ENCODE measurements around the gene LAPTM4A.

The LAPTM4A gene

DNA sequence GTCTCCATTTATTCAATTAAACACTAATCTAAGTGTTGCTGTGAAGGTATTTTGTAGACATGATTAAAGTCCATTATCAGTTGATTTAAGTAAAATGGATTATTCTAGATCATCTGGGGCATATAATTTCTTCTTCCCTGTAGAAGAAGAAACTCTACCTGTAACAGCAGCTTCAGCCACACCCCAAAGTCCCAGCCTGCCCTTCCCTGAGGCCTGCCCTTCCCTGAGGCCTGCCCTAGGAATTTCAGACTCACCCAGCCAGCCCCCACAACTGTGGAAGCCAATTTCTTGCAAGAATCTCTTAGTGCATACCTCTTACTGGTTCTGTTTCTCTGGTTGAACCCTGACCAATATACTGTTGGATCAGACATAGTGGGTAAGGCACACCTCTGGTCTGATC is 13.4 kb upstream of the LAPTM4A start:
- no peak for TF ChIP-seq ZFX (IDR thresholded peaks at IDR 0.05)
- no peak for TF ChIP-seq CTCF (conservative IDR thresholded peaks at IDR 0.05)
- no peak overlapping the region for H3K27ac ChIP-seq

DNA sequence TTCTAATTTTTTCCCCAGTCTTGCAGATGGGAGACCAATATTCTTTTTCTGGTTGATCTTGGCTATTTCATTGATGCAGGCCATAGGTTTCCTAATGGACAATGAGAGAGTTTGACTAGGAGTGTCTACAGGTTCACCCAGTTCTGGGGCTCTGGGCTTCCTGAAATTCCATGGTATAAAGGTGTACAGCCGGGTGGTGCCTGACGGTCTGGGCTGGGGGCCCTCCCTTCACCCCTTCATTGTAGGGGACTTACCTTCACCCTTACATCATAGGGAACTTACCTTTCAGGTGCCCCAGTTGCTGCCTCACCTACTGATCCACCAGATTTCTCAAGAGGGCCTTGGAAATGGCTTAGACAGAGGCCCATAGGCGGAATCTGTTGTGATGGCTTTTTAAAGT is 13.0 kb upstream of the LAPTM4A start:
- no peak overlapping the region for H3K27ac ChIP-seq
- TF ChIP-seq ZFX (IDR thresholded peaks at IDR 0.05) (no peak), CTCF (conservative IDR thresholded peaks at IDR 0.05) (no peak)

- no peak for TF ChIP-seq CTCF (conservative IDR thresholded peaks at IDR 0.05)
- TF ChIP-seq ZFX (IDR thresholded peaks at IDR 0.05): no peak
- no peak overlapping the region for H3K27ac ChIP-seq
Observed at GRCh38 chr2:20062615-20063545, 11.5 kb upstream of the LAPTM4A start.

GRCh38 chr2:20061940-20062339 is 10.5 kb upstream of the LAPTM4A start:
- H3K27ac ChIP-seq: no peak overlapping the region
- TF ChIP-seq ZFX (IDR thresholded peaks at IDR 0.05) (no peak), CTCF (conservative IDR thresholded peaks at IDR 0.05) (no peak)

DNA sequence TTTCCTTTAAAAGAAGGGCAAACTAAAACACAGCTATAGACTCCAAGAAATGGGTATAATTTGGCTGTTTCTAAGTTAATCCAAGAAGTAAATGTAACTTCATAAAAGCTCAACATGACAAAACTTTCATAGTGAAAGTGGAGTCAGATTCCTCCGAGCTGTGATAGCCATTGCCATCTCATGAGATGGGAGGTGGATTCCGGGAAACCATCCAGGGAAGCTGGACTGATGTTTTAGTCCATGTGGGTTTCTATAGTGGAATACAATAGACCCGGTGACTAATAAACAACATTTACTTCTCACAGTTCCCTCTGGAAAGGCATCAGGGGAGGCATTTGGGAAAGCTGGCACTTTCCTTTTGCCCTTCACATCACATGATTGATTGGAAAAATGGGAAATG is 10.0 kb upstream of the LAPTM4A start:
- no peak for TF ChIP-seq CTCF (conservative IDR thresholded peaks at IDR 0.05)
- TF ChIP-seq ZFX (IDR thresholded peaks at IDR 0.05): no peak
- no peak overlapping the region for H3K27ac ChIP-seq

GRCh38 chr2:20060106-20060505 is 8.7 kb upstream of the LAPTM4A start:
- TF ChIP-seq ZFX (IDR thresholded peaks at IDR 0.05) (no peak), CTCF (conservative IDR thresholded peaks at IDR 0.05) (no peak)
- no peak overlapping the region for H3K27ac ChIP-seq

DNA sequence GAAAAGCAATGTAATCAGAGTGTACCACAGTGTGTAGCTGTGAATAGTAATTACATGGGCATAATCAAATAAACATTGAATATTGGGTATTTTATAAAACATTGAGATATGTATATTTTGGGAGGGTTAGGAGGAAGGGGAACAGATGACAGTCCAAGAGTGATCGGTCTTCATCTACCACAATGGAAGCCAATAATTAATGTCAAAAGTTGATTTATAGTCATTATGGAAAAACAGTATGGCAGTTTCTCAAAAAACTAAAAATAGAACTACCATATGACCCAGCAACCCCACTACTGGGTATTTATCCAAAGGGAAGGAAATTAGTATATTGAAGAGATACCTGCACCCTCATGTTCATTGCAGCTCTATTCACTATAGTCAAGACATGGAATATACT is 5.8 kb upstream of the LAPTM4A start:
- no peak for TF ChIP-seq CTCF (conservative IDR thresholded peaks at IDR 0.05)
- TF ChIP-seq ZFX (IDR thresholded peaks at IDR 0.05): no peak
- H3K27ac ChIP-seq: no peak overlapping the region
